GM23338 (cell line): ENCODE data around the gene CFAP100. TPM values are rescaled to one million over a fixed set of nuclear protein-coding genes. Genes with fewer than 3 reads are reported as not detected.

ENCODE experiments used
- ATAC-seq: fragments of 200-7000 bp; cut with Tn5 transposase; 3 replicates; pipeline ENCODE4 v1.9.1; 2020
- DNase-seq: peaks from one replicate; pipeline ENCODE4 v3.0.0-alpha.2; 2015; ENCODE audit warnings: low spot score
- H2AFZ ChIP-seq: fragments of 200-600 bp; sonication (generic); 2 replicates; pipeline ENCODE4 v1.8.0; 2016; ENCODE audit warnings: antibody characterized with exemption, mild to moderate bottlenecking, moderate library complexity
- H3F3A ChIP-seq: fragments of 200-600 bp; sonication (generic); replicated peaks from 2 replicates; pipeline ENCODE4 v1.8.0; 2017; ENCODE audit warnings: antibody characterized with exemption, mixed run types, low read depth
- H3K27ac ChIP-seq: fragments of 200-600 bp; sonication (generic); 2 replicates; pipeline ENCODE4 v1.6.1; 2016; ENCODE audit warnings: low read depth
- H3K27me3 ChIP-seq: fragments of 200-600 bp; sonication (generic); 2 replicates; pipeline ENCODE4 v1.8.0; 2016; ENCODE audit warnings: mild to moderate bottlenecking, mixed run types, moderate library complexity; ENCODE audit not compliant: insufficient read depth
- H3K36me3 ChIP-seq: fragments of 200-600 bp; sonication (generic); 2 replicates; pipeline ENCODE4 v1.8.0; 2016; ENCODE audit warnings: mild to moderate bottlenecking; ENCODE audit not compliant: insufficient read depth
- H3K4me1 ChIP-seq: fragments of 200-600 bp; sonication (generic); 2 replicates; pipeline ENCODE4 v1.8.0; 2016; ENCODE audit warnings: mild to moderate bottlenecking, moderate library complexity; ENCODE audit not compliant: insufficient read depth
- H3K4me2 ChIP-seq: fragments of 200-600 bp; sonication (generic); 2 replicates; pipeline ENCODE4 v1.7.1; 2017; ENCODE audit warnings: mixed run types
- H3K4me3 ChIP-seq: fragments of 200-600 bp; sonication (generic); 2 replicates; pipeline ENCODE4 v1.6.1; 2016; ENCODE audit warnings: mixed run types
- H3K79me2 ChIP-seq: fragments of 200-600 bp; sonication (generic); replicated peaks from 2 replicates; pipeline ENCODE4 v1.8.0; 2017; ENCODE audit warnings: mild to moderate bottlenecking; ENCODE audit not compliant: insufficient read depth
- H3K9me2 ChIP-seq: fragments of 200-600 bp; sonication (generic); 2 replicates; pipeline ENCODE4 v1.8.0; 2017; ENCODE audit not compliant: insufficient read depth
- H4K20me1 ChIP-seq: fragments of 200-600 bp; sonication (generic); replicated peaks from 2 replicates; pipeline ENCODE4 v1.8.0; 2017; ENCODE audit warnings: mild to moderate bottlenecking; ENCODE audit not compliant: insufficient read depth
- H3K27ac Mint-ChIP-seq: 2 replicates; pipeline ENCODE4 v1.8.0; 2020; ENCODE audit warnings: inconsistent platforms, mild to moderate bottlenecking, moderate library complexity, mixed read lengths
- H3K27me3 Mint-ChIP-seq: 3 replicates; pipeline ENCODE4 v1.8.0; 2022; ENCODE audit warnings: low read depth, mild to moderate bottlenecking, moderate library complexity, mixed read lengths, inconsistent platforms; ENCODE audit not compliant: insufficient read depth, poor library complexity
- H3K36me3 Mint-ChIP-seq: 3 replicates; pipeline ENCODE4 v1.8.0; 2021; ENCODE audit warnings: low read depth, mild to moderate bottlenecking, inconsistent platforms, moderate library complexity, mixed read lengths
- H3K4me1 Mint-ChIP-seq: 3 replicates; pipeline ENCODE4 v1.8.0; 2020; ENCODE audit warnings: mild to moderate bottlenecking, inconsistent platforms, mixed read lengths
- H3K4me3 Mint-ChIP-seq: 3 replicates; pipeline ENCODE4 v1.8.0; 2021; ENCODE audit warnings: moderate library complexity, mild to moderate bottlenecking, inconsistent platforms, mixed read lengths
- H3K9me3 Mint-ChIP-seq: 3 replicates; pipeline ENCODE4 v1.8.0; 2020; ENCODE audit warnings: moderate library complexity, mild to moderate bottlenecking, inconsistent platforms, mixed read lengths
- CREB1 ChIP-seq: fragments of 250-450 bp; sonication (Bioruptor Pico); IDR thresholded peaks from 2 replicates; pipeline ENCODE4 v1.5.0; 2020; ENCODE audit warnings: low read depth, mild to moderate bottlenecking, moderate library complexity
- EZH2 ChIP-seq: fragments of 200-600 bp; sonication (generic); IDR thresholded peaks from one replicate; pipeline ENCODE4 v1.8.0; 2017; ENCODE audit warnings: antibody characterized with exemption, mild to moderate bottlenecking, low read depth; ENCODE audit not compliant: unreplicated experiment
- EZH2phosphoT487 ChIP-seq: fragments of 200-600 bp; sonication (generic); IDR thresholded peaks from one replicate; pipeline ENCODE4 v1.8.1; 2018; ENCODE audit warnings: antibody characterized with exemption; ENCODE audit not compliant: unreplicated experiment
- JUNB ChIP-seq: IDR thresholded peaks from one replicate; pipeline ENCODE4 v1.6.1; 2016; ENCODE audit warnings: antibody characterized with exemption; ENCODE audit not compliant: unreplicated experiment
- NANOG ChIP-seq: IDR thresholded peaks from 2 replicates; pipeline ENCODE4 v1.6.1; 2016; ENCODE audit warnings: antibody characterized with exemption, borderline replicate concordance
- STAT1 ChIP-seq: IDR thresholded peaks from one replicate; pipeline ENCODE4 v1.6.1; 2016; ENCODE audit warnings: antibody characterized with exemption; ENCODE audit not compliant: unreplicated experiment
- ZNF114 ChIP-seq: fragments of 250-450 bp; sonication (Bioruptor Pico); IDR thresholded peaks from 2 replicates; pipeline ENCODE4 v1.5.0; 2020; ENCODE audit warnings: mild to moderate bottlenecking, moderate library complexity
- ZNF331 ChIP-seq: fragments of 250-450 bp; sonication (Bioruptor Pico); IDR thresholded peaks from 2 replicates; pipeline ENCODE4 v1.5.0; 2020; ENCODE audit warnings: low read depth, mild to moderate bottlenecking, moderate library complexity
- ZNF462 ChIP-seq: fragments of 250-450 bp; sonication (Bioruptor Pico); IDR thresholded peaks from 2 replicates; pipeline ENCODE4 v1.5.0; 2020; ENCODE audit warnings: mild to moderate bottlenecking, moderate library complexity
- polyA plus RNA-seq: library from polyadenylated mRNA; unstranded; fragments of >200 nt; fragmentation: Nextera tagmentation; extraction: Ambion mirVana; gene quantifications from 2 replicates; pipeline ENCODE4 v1.2.1, GENCODE V29; 2016
- total RNA-seq: library from RNA; depleted of rRNA; stranded (reverse); fragments of >200 nt; shearing (Covaris generic); gene quantifications from 2 replicates; pipeline ENCODE4 v1.2.3, GENCODE V29; 2014

The CFAP100 gene
- total and polyA plus RNA-seq, 2 experiments from 2014 or later, result 0.07 TPM; not detected in 1

DNA sequence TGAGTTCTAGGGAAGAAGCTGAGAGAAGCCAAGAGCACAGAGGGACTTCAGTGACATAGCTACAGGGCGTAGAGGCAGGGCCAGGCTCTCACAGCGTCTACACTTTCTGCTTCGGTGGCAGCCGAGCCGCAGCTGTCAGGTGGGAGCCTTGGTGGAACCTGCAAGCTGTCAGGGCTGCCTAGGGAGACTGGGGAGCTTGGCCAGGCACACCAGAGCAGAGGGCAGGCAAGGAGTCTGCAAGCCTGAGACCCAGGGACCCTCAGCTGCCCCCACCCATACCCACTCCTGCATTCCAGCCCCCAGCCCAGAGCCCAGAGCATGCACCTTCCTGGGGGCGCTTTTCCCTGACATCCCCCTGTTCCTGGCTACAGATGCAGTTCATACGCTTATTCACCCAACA, 24.1 kb upstream of the CFAP100 start:
- no peaks in the 10 kb centered on the region for H3K27me3 Mint-ChIP-seq
- H3K9me3 Mint-ChIP-seq, result no peaks in the 10 kb centered on the region
- H3K4me3 ChIP-seq, result no peak overlapping the region
- H3K4me3 Mint-ChIP-seq, result no peak overlapping the region
- H3K27ac Mint-ChIP-seq, result no peak overlapping the region
- H3K27me3 ChIP-seq, result no peaks in the 10 kb centered on the region
- H3K4me1 ChIP-seq, result no peaks in the 10 kb centered on the region
- no peaks in the 10 kb centered on the region; the same call in 2 of the 3 replicates for H3K4me1 Mint-ChIP-seq
- H3K27ac ChIP-seq, result no peak overlapping the region
- H4K20me1 ChIP-seq, result no peaks in the 10 kb centered on the region
- no peaks in the 10 kb centered on the region for H3K9me2 ChIP-seq
- no peak overlapping the region for H2AFZ ChIP-seq
- H3K36me3 Mint-ChIP-seq, result no peaks in the 10 kb centered on the region
- no peaks in the 10 kb centered on the region for H3F3A ChIP-seq
- H3K36me3 ChIP-seq, result no peaks in the 10 kb centered on the region
- no peak overlapping the region for H3K4me2 ChIP-seq
- ATAC-seq (no peak), DNase-seq (no peak)
- no peak for TF ChIP-seq CREB1
- no peak for TF ChIP-seq ZNF331 (CRISPR knock-in tag)
- no peaks in the 10 kb centered on the region for H3K79me2 ChIP-seq

DNA sequence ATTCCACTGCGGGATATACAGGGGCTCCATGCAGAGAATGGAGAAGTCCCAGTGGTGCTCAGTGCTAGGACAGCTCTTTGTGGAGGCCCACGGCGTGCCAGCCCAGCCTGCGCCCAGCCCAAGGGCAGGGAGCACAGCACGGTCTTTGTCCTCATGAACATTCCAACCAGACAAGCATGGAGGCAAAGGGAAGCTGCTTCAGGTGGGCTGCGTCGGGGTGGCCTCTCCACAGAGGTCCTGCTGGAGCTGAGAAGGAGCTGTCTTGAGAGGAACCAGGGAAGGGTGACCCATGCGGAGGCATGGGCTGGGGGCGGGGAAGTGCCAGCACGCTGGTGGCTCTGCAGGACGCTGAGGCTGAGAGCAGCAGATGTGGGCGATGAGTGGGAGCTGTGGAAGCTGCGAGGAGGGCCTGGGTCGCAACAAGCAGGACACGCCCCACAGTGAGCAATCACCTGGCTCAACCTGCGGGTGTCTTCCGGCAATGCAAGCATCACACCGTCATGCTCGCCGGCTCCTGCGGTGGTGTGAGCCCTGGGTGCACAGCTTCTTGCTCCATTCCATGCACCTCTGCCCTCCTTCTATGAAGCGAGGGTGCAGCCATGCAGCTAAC, 23.5 kb upstream of the CFAP100 start:
- H3K79me2 ChIP-seq, result no peaks in the 10 kb centered on the region
- no peak overlapping the region for H3K4me3 ChIP-seq
- no peaks in the 10 kb centered on the region for H4K20me1 ChIP-seq
- Mint-ChIP-seq H3K27me3 (no peaks in the 10 kb centered on the region), H3K36me3 (no peaks in the 10 kb centered on the region), H3K9me3 (no peaks in the 10 kb centered on the region), H3K4me1 (no peaks in the 10 kb centered on the region; the same call in 2 of the 3 replicates), H3K4me3 (no peak overlapping the region), H3K27ac (no peak overlapping the region)
- H3F3A ChIP-seq, result no peaks in the 10 kb centered on the region
- H3K27me3 ChIP-seq, result no peaks in the 10 kb centered on the region
- ATAC-seq (no peak; the same call in 2 of the 3 replicates), DNase-seq (no peak)
- no peak overlapping the region for H2AFZ ChIP-seq
- no peak overlapping the region for H3K4me2 ChIP-seq
- no peak for TF ChIP-seq ZNF331 (CRISPR knock-in tag)
- TF ChIP-seq NANOG, result no peak
- TF ChIP-seq JUNB, result no peak
- no peak for TF ChIP-seq STAT1
- TF ChIP-seq EZH2, result no peak
- no peak for TF ChIP-seq EZH2phosphoT487
- no peak for TF ChIP-seq ZNF114 (CRISPR knock-in tag)
- no peaks in the 10 kb centered on the region for H3K9me2 ChIP-seq
- H3K4me1 ChIP-seq, result no peaks in the 10 kb centered on the region
- no peak overlapping the region for H3K27ac ChIP-seq
- no peaks in the 10 kb centered on the region for H3K36me3 ChIP-seq

DNA sequence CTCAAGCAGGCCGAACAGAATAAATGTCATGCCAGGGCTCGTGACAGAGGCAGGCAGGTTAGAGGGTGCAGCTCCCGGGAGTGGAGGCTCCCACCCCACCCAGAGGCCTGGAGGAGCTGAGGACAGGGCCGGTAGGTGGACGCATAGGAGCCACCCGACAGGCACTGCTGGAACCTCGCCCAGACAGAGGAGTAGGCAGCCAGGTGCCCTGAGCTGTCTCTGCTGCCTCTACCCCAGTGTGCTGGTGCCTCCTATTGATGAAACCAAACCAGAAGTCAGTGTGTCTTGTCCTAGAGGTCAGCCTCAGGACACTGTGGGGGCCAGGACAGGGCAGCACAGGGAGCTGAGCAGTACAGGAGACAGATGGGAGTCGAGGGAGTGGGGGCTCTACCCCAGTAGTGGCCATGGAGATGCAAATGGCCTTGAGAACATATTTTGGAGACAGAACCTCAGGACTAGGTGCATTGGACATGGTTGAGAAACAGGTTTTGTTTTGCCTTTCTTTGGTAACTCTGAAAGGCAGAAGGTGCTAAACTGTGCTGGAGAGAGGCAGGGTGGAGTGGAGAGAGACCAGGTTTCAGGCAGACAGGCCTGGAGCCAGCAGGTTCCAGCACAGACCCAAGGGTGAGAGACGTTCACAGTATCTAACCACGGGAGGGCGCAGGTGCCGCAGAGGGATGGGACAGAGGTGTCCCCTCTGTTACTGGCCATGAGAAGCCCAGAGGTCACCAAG, 22.1 kb upstream of the CFAP100 start:
- Histone ChIP-seq H3K9me2 (no peaks in the 10 kb centered on the region; the same call in 1 of the 2 replicates), H3K4me1 (no peaks in the 10 kb centered on the region), H4K20me1 (no peaks in the 10 kb centered on the region), H2AFZ (no peak overlapping the region), H3K4me3 (no peak overlapping the region), H3K36me3 (no peaks in the 10 kb centered on the region), H3K27me3 (no peaks in the 10 kb centered on the region), H3F3A (no peaks in the 10 kb centered on the region), H3K79me2 (no peaks in the 10 kb centered on the region), H3K27ac (no peak overlapping the region), H3K4me2 (no peak overlapping the region)
- Mint-ChIP-seq H3K4me1 (peaks cover 10% of the 10 kb centered on the region), H3K27me3 (no peaks in the 10 kb centered on the region), H3K36me3 (no peaks in the 10 kb centered on the region), H3K27ac (no peak overlapping the region), H3K9me3 (no peaks in the 10 kb centered on the region), H3K4me3 (no peak overlapping the region)
- ATAC-seq (peak; percentile 19; the same call in 1 of the 3 replicates), DNase-seq (no peak)
- no peak for TF ChIP-seq ZNF462 (CRISPR knock-in tag)
- no peak for TF ChIP-seq ZNF331 (CRISPR knock-in tag)
